ENCODE measurements around the gene PLEKHA1. TPM values are rescaled to one million over a fixed set of nuclear protein-coding genes. Genes with fewer than 3 reads are reported as not detected.

PLEKHA1 gene
- total RNA-seq, 2 donors from 2014 or later, result 22.3 to 46.8 TPM

Other genes starting within 250 kb of the PLEKHA1 start
- not detected for gene BTBD16, start 103.4 kb upstream of the PLEKHA1 start, total RNA-seq
- not detected for gene ARMS2, start 79.9 kb downstream of the PLEKHA1 start, total RNA-seq
- gene HTRA1, start 86.8 kb downstream of the PLEKHA1 start, total RNA-seq, result 100 to 1,000 TPM; 282 to 473 TPM
- under 1 TPM in 1 of 2 donors, not detected in 1; 0.14 TPM for gene DMBT1, start 186.0 kb downstream of the PLEKHA1 start, total RNA-seq